ENCODE results near the gene CLTC.

- TF ChIP-seq TCF12 (IDR thresholded peaks at IDR 0.05; ENCODE audit: low read depth, low read length): no peak
- TF ChIP-seq GABPA (IDR thresholded peaks at IDR 0.05; ENCODE audit: low read depth): no peak
- no peak for TF ChIP-seq EZH2 (IDR thresholded peaks at IDR 0.05; ENCODE audit: borderline replicate concordance, control insufficient read depth, low read depth, low read length)
- TF ChIP-seq ATF2 (IDR thresholded peaks at IDR 0.05; ENCODE audit: low read length): no peak
- no peak for TF ChIP-seq ZZZ3 (IDR thresholded peaks at IDR 0.05; ENCODE audit: control insufficient read depth, insufficient read length, low read depth)
- TF ChIP-seq MAX (IDR thresholded peaks at IDR 0.05; ENCODE audit: low read depth, low read length): no peak
Observed at GRCh38 chr17:59699786-59700185, 80.1 kb downstream of the CLTC start.
